Liver (tissue), 3 donors: ENCODE results near the gene METAP2.

ENCODE experiments used
- ATF3 ChIP-seq: IDR thresholded peaks from 2 replicates; pipeline ENCODE4 v1.6.1; 2016; ENCODE audit warnings: antibody characterized with exemption
- CTCF ChIP-seq: fragments of 150-350 bp; IDR thresholded peaks from 2 replicates; pipeline ENCODE4 v1.5.1; 2017; ENCODE audit warnings: improper control_type of control experiment, low read depth, low read length; ENCODE audit not compliant: missing input control
- GABPA ChIP-seq, 2 donors: IDR thresholded peaks in 1 of 2; conservative IDR thresholded peaks in 1 of 2; 2 replicates each; pipeline ENCODE4 v1.6.1; 2016; ENCODE audit warnings: antibody characterized with exemption in 2 of 2, mild to moderate bottlenecking in 1 of 2, moderate library complexity in 1 of 2
- HNF4G ChIP-seq: IDR thresholded peaks from 2 replicates; pipeline ENCODE4 v1.6.1; 2016; ENCODE audit warnings: antibody characterized with exemption
- JUND ChIP-seq, 2 donors: IDR thresholded peaks; 2 replicates each; pipeline ENCODE4 v1.6.1; 2016; ENCODE audit warnings: antibody characterized with exemption in 2 of 2
- MAX ChIP-seq: IDR thresholded peaks from 2 replicates; pipeline ENCODE4 v1.6.1; 2016; ENCODE audit warnings: antibody characterized with exemption
- RAD21 ChIP-seq, 2 donors: IDR thresholded peaks; 2 replicates each; pipeline ENCODE4 v1.6.1; 2016; ENCODE audit warnings: antibody characterized with exemption in 2 of 2, mild to moderate bottlenecking in 2 of 2
- TAF1 ChIP-seq: conservative IDR thresholded peaks from 2 replicates; pipeline ENCODE4 v1.6.1; 2016; ENCODE audit warnings: antibody characterized with exemption, mild to moderate bottlenecking
- ZBTB33 ChIP-seq: IDR thresholded peaks from 2 replicates; pipeline ENCODE4 v1.6.1; 2016; ENCODE audit warnings: antibody characterized with exemption
- donor health status: healthy.
- donor health status: healthy.

GRCh38 chr12:95445884-95446505 is 28.0 kb upstream of the METAP2 start:
- TF ChIP-seq CTCF (no peak), MAX (no peak), HNF4G (no peak), ATF3 (no peak), TAF1 (no peak), JUND (IDR thresholded peaks at IDR 0.05) (no peak), GABPA (IDR thresholded peaks at IDR 0.05 in 1 of 2, conservative IDR thresholded peaks at IDR 0.05 in 1 of 2) (no peak), RAD21 (IDR thresholded peaks at IDR 0.05) (no peak), ZBTB33 (peak; percentile 12)
